Transverse colon (tissue), 4 donors: ENCODE measurements around the gene REG1A. TPM values are rescaled to one million over a fixed set of nuclear protein-coding genes. Genes with fewer than 3 reads are reported as not detected.

Source experiments
- DNase-seq: peaks from one replicate; pipeline ENCODE4 v3.0.0-alpha.2; 2019
- H3K27ac ChIP-seq, 4 donors: fragments of 200-600 bp; sonication (generic); 2 replicates each; pipeline ENCODE4 v1.5.1; 2016 to 2018; ENCODE audit warnings: inconsistent platforms in 4 of 4
- H3K27me3 ChIP-seq: fragments of 200-600 bp; sonication (generic); 2 replicates; pipeline ENCODE4 v1.5.1; 2017; ENCODE audit warnings: inconsistent platforms
- H3K36me3 ChIP-seq, 4 donors: fragments of 200-600 bp; sonication (generic); 2 replicates each; pipeline ENCODE4 v1.5.1; 2017 to 2019; ENCODE audit warnings: inconsistent platforms in 4 of 4
- H3K4me1 ChIP-seq, 4 donors: fragments of 200-600 bp; sonication (generic); 2 replicates each; pipeline ENCODE4 v1.5.1; 2017 to 2020; ENCODE audit warnings: inconsistent platforms in 4 of 4
- H3K4me3 ChIP-seq, 4 donors: fragments of 200-600 bp; sonication (generic); 1 replicate in 1 of 4; 2 replicates in 3 of 4; pipeline versions ENCODE4 v1.5.1 to v1.6.1; 2017 to 2019; ENCODE audit warnings: inconsistent platforms in 4 of 4
- H3K9me3 ChIP-seq, 2 donors: fragments of 200-600 bp; sonication (generic); 2 replicates each; pipeline ENCODE4 v1.5.1; 2017 to 2019; ENCODE audit warnings: inconsistent platforms in 2 of 2
- CTCF ChIP-seq, 5 experiments: fragments of 200-600 bp in 3 of 5; fragments of 450-650 bp in 2 of 5; sonication (generic) in 3 of 5; IDR thresholded peaks; 1 replicate in 2 of 5; 2 replicates in 3 of 5; pipeline ENCODE4 v1.5.1; 2016 to 2017; ENCODE audit warnings: antibody characterized with exemption in 5 of 5, inconsistent platforms in 3 of 5, mild to moderate bottlenecking in 2 of 5, moderate library complexity in 1 of 5
- EP300 ChIP-seq: sonication (generic); formaldehyde crosslinking; IDR thresholded peaks from one replicate; pipeline ENCODE4 v1.6.1; 2017; ENCODE audit warnings: antibody characterized with exemption, low read depth
- POLR2A ChIP-seq: fragments of 450-650 bp; IDR thresholded peaks from one replicate; pipeline ENCODE4 v1.6.1; 2016; ENCODE audit warnings: antibody characterized with exemption, mild to moderate bottlenecking, moderate library complexity
- POLR2AphosphoS5 ChIP-seq, 3 donors: sonication (generic); formaldehyde crosslinking; IDR thresholded peaks; one replicate each; pipeline ENCODE4 v1.6.1; 2016; ENCODE audit warnings: antibody characterized with exemption in 3 of 3
- WGBS, 2 donors: methylation state at CpG; one replicate each; pipeline ENCODE4 v1.1.5; 2018; ENCODE audit warnings: low coverage in 1 of 2; 5-methylcytosine and 5-hydroxymethylcytosine counted together
- in situ Hi-C, 4 donors: fragments of 200-750 bp; cut with MboI; loops; one replicate each; pipeline versions ENCODE4 v1.15.0 to v1.15.1; 2017; ENCODE audit warnings: low sequenced_read_pairs in 3 of 4, low pct_ligation_motif_present in 1 of 4, low pct_unique_long_range_greater_than_20kb in 1 of 4
- intact Hi-C: fragments of 100-400 bp; cut with DNase I; formaldehyde crosslinking; loops from one replicate; pipeline ENCODE4 v1.15.1; 2023; ENCODE audit warnings: low total_unique reads
- total RNA-seq, 4 donors: library from RNA; depleted of rRNA; stranded (reverse); fragments of >200 nt; gene quantifications; one replicate each; pipeline ENCODE4 v1.1.0, GENCODE V29; 2016

Gene REG1A
- total RNA-seq, 4 donors from 2014 or later = not detected

GRCh38 chr2:79159653-79160052 lies 39.4 kb downstream of the REG1A start, which contains the start of gene REG3A:
REG3A (minus strand) TSS chr2:79159753; CDS start chr2:79159405, 348 bp downstream.
- no peak for DNase-seq
- Histone ChIP-seq H3K4me1 (no peaks in the 10 kb centered on the region), H3K9me3 (no peaks in the 10 kb centered on the region), H3K4me3 (no peak within 1 kb of the TSS), H3K27me3 (no peaks in the 10 kb centered on the region), H3K36me3 (no peaks in the 10 kb centered on the region), H3K27ac (no peak within 1 kb of the TSS)
- in situ Hi-C loops = no loop called here
- TF ChIP-seq POLR2AphosphoS5 (IDR thresholded peaks at IDR 0.05) = no peak
- TF ChIP-seq EP300 = no peak
- no peak for TF ChIP-seq POLR2A
- no peak for TF ChIP-seq CTCF (IDR thresholded peaks at IDR 0.05)
- intact Hi-C loops = no loop called here

- DNase-seq = no peak
- Histone ChIP-seq H3K4me3 (no peak overlapping the region), H3K9me3 (no peaks in the 10 kb centered on the region), H3K27ac (no peak overlapping the region), H3K36me3 (no peaks in the 10 kb centered on the region), H3K4me1 (no peaks in the 10 kb centered on the region), H3K27me3 (no peaks in the 10 kb centered on the region)
- intact Hi-C loops (no loop called here), in situ Hi-C loops (no loop called here)
- WGBS, 2 donors = 45 to 50% methylated on average over 2 of the region's 2 CpGs
- TF ChIP-seq POLR2AphosphoS5 (IDR thresholded peaks at IDR 0.05) = no peak
- TF ChIP-seq POLR2A = no peak
- TF ChIP-seq CTCF (IDR thresholded peaks at IDR 0.05) = no peak
- TF ChIP-seq EP300 = no peak
Observed at GRCh38 chr2:79162132-79162531, 41.8 kb downstream of the REG1A start.

GRCh38 chr2:79162801-79163200 lies 42.5 kb downstream of the REG1A start:
- 94 to 100% methylated on average over 1 of the region's 1 CpG for WGBS, 2 donors
- intact Hi-C loops = no loop called here
- H3K4me3 ChIP-seq = no peak overlapping the region
- no peaks in the 10 kb centered on the region for H3K36me3 ChIP-seq
- no peaks in the 10 kb centered on the region for H3K4me1 ChIP-seq
- H3K27me3 ChIP-seq = no peaks in the 10 kb centered on the region
- DNase-seq = no peak
- TF ChIP-seq EP300 (no peak), POLR2A (no peak), POLR2AphosphoS5 (IDR thresholded peaks at IDR 0.05) (no peak), CTCF (IDR thresholded peaks at IDR 0.05) (no peak)
- H3K27ac ChIP-seq = no peak overlapping the region
- in situ Hi-C loops = no loop called here
- no peaks in the 10 kb centered on the region for H3K9me3 ChIP-seq

GRCh38 chr2:79171348-79171958 lies 51.2 kb downstream of the REG1A start:
- H3K27me3 ChIP-seq = no peaks in the 10 kb centered on the region
- TF ChIP-seq POLR2A (no peak), CTCF (IDR thresholded peaks at IDR 0.05) (no peak), EP300 (no peak), POLR2AphosphoS5 (IDR thresholded peaks at IDR 0.05) (no peak)
- no peaks in the 10 kb centered on the region for H3K9me3 ChIP-seq
- WGBS, 2 donors = 67 to 75% methylated on average over 2 of the region's 2 CpGs
- intact Hi-C loops = no loop called here
- in situ Hi-C loops = no loop called here
- H3K4me3 ChIP-seq = no peak overlapping the region
- H3K36me3 ChIP-seq = no peaks in the 10 kb centered on the region
- no peaks in the 10 kb centered on the region for H3K4me1 ChIP-seq
- DNase-seq = no peak
- H3K27ac ChIP-seq = no peak overlapping the region

Other genes with a start within 250 kb of the REG1A start
- gene REG3G, start 94.8 kb upstream of the REG1A start, total RNA-seq = not detected
- gene REG1B, start 32.5 kb upstream of the REG1A start, total RNA-seq = not detected
- not detected for gene REG3A, start 39.3 kb downstream of the REG1A start, total RNA-seq